Lung (tissue), 12 donors: ENCODE results near the gene CPPED1. TPM values are rescaled to one million over a fixed set of nuclear protein-coding genes. Genes with fewer than 3 reads are reported as not detected.
A peak's percentile ranks its signal among the peaks of the same experiment; 100 is the strongest.

Experiments used
- ATAC-seq: fragments of 200-7000 bp; cut with Tn5 transposase; one replicate; pipeline ENCODE4 v1.9.1; 2020; ENCODE audit warnings: moderate number of reproducible peaks; ENCODE audit not compliant: insufficient read depth, low FRiP score
- DNase-seq, 3 donors: peaks; one replicate each; pipeline ENCODE4 v3.0.0-alpha.2; 2013 to 2017
- H3K27ac ChIP-seq, 2 donors: one replicate each; pipeline ENCODE4 v1.5.1; 2013; ENCODE audit warnings: mild to moderate bottlenecking in 2 of 2, moderate library complexity in 2 of 2, control low read depth in 1 of 2, inconsistent platforms in 1 of 2, low read depth in 1 of 2, low read length in 1 of 2
- H3K27me3 ChIP-seq, 3 donors: one replicate each; pipeline ENCODE4 v1.5.1; 2013; ENCODE audit warnings: low read length in 2 of 3; ENCODE audit not compliant: control insufficient read depth in 3 of 3, insufficient read depth in 3 of 3
- H3K36me3 ChIP-seq, 4 donors: one replicate each; pipeline ENCODE4 v1.5.1; 2013; ENCODE audit warnings: low read length in 4 of 4, mild to moderate bottlenecking in 1 of 4, moderate library complexity in 1 of 4; ENCODE audit not compliant: control insufficient read depth in 4 of 4, insufficient read depth in 4 of 4
- H3K4me1 ChIP-seq, 5 donors: one replicate each; pipeline ENCODE4 v1.5.1; 2013; ENCODE audit warnings: low read length in 5 of 5, mild to moderate bottlenecking in 2 of 5, moderate library complexity in 1 of 5; ENCODE audit not compliant: control insufficient read depth in 5 of 5, insufficient read depth in 5 of 5
- H3K4me3 ChIP-seq: one replicate; pipeline ENCODE4 v1.5.1; 2013; ENCODE audit warnings: mild to moderate bottlenecking, control low read depth, moderate library complexity
- H3K9ac ChIP-seq, 2 donors: one replicate each; pipeline ENCODE4 v1.5.1; 2013; ENCODE audit warnings: low read length in 2 of 2, control low read depth in 1 of 2; ENCODE audit not compliant: insufficient read depth in 1 of 2
- H3K9me3 ChIP-seq, 4 donors: one replicate each; pipeline ENCODE4 v1.5.1; 2013; ENCODE audit warnings: low read length in 3 of 4, mild to moderate bottlenecking in 1 of 4, moderate library complexity in 1 of 4; ENCODE audit not compliant: control insufficient read depth in 4 of 4, insufficient read depth in 3 of 4
- CTCF ChIP-seq: IDR thresholded peaks from 2 replicates; pipeline ENCODE4 v1.5.1; 2012; ENCODE audit warnings: mild to moderate bottlenecking; ENCODE audit errors: control extremely low read depth, extremely low read depth
- WGBS, 2 donors: extraction: QIAGEN DNeasy Blood & Tissue Kit; methylation state at CpG; one replicate each; pipeline ENCODE4 v1.1.7; 2013; 5-methylcytosine and 5-hydroxymethylcytosine counted together
- polyA plus RNA-seq, 2 donors: library from polyadenylated mRNA; stranded (reverse); fragments of 200-250 nt; gene quantifications; one replicate each; pipeline ENCODE4 v1.2.1, GENCODE V29; 2013
- total RNA-seq, 2 donors: library from RNA; depleted of rRNA in 1 of 2; stranded (reverse); fragments of >200 nt in 1 of 2; gene quantifications; one replicate each; pipeline ENCODE4 v1.2.1, GENCODE V29; 2014 to 2021
- donor health status: control.
- donor health status: control.
- donor health status: Bipolar disorder and iron deficiency.
- donor health status: healthy.
- donor health status: DM: yes; HTN: yes; CAD: no.

CPPED1 gene
- total and polyA plus RNA-seq, 4 donors, result 9.8 to 32.5 (median 14.2) TPM

- H3K4me1 ChIP-seq, result no peaks in the 10 kb centered on the region
- WGBS, 2 donors, result 54% methylated on average over 10 of the region's 10 CpGs
- H3K4me3 ChIP-seq, result no peak overlapping the region
- no peak for ATAC-seq
- TF ChIP-seq CTCF, result no peak
- H3K9me3 ChIP-seq, result peaks cover 0 to 16% (median 3%) of the 10 kb centered on the region in 4 donors
- no peak overlapping the region for H3K27ac ChIP-seq
- peaks cover 0 to 4% (median 2%) of the 10 kb centered on the region in 4 donors for H3K36me3 ChIP-seq
- no peak overlapping the region for H3K9ac ChIP-seq
- H3K27me3 ChIP-seq, result no peaks in the 10 kb centered on the region
- DNase-seq, result peak; percentile 49 to 78 (median 60)
Observed at GRCh38 chr16:12661656-12662172, 142.0 kb downstream of the CPPED1 start.

GRCh38 chr16:12659871-12660270, 143.8 kb downstream of the CPPED1 start:
- Histone ChIP-seq H3K36me3 (peaks cover 0 to 4% (median 1%) of the 10 kb centered on the region in 4 donors), H3K9ac (no peak overlapping the region), H3K27ac (no peak overlapping the region), H3K4me1 (no peaks in the 10 kb centered on the region), H3K4me3 (no peak overlapping the region), H3K9me3 (peaks cover 0 to 16% (median 3%) of the 10 kb centered on the region in 4 donors), H3K27me3 (no peaks in the 10 kb centered on the region)
- no peak for TF ChIP-seq CTCF
- DNase-seq (no peak), ATAC-seq (no peak)
- WGBS, 2 donors, result 86 to 95% methylated on average over 3 of the region's 3 CpGs

GRCh38 chr16:12658506-12658905, 145.2 kb downstream of the CPPED1 start:
- WGBS, 2 donors, result 94 to 97% methylated on average over 5 of the region's 5 CpGs
- H3K9me3 ChIP-seq, result peaks cover 0 to 17% (median 3%) of the 10 kb centered on the region in 4 donors
- H3K9ac ChIP-seq, result no peak overlapping the region
- H3K4me1 ChIP-seq, result no peaks in the 10 kb centered on the region
- ATAC-seq (no peak), DNase-seq (no peak)
- no peak overlapping the region for H3K27ac ChIP-seq
- no peak overlapping the region for H3K4me3 ChIP-seq
- no peaks in the 10 kb centered on the region for H3K27me3 ChIP-seq
- H3K36me3 ChIP-seq, result peaks cover 0 to 2% (median under 1%) of the 10 kb centered on the region in 4 donors
- no peak for TF ChIP-seq CTCF

DNA sequence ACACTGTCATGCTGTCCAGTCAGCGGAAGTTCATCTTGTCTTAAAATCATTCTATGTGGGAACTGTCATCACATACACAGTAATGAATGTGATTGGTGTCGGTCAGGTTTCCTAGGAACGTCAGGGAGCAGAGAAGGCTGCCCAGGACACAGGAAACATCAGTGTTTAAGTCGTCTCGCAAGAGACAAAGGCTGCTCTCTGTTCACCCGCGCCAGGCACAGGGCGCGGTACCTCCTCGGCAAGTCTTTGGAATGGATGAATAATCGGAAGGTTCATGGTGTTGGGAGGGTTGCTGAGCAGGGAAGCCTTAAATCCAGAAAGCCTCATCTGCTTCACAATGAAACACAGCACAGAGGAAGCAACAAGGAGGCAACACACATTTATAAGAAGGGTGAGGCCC, 148.2 kb downstream of the CPPED1 start:
- Histone ChIP-seq H3K9ac (no peak overlapping the region), H3K9me3 (peaks cover 0 to 15% (median 3%) of the 10 kb centered on the region in 4 donors), H3K27ac (no peak overlapping the region), H3K4me1 (no peaks in the 10 kb centered on the region), H3K36me3 (peaks cover 0 to 2% (median 0%) of the 10 kb centered on the region in 4 donors), H3K27me3 (peaks cover 0 to 2% (median 0%) of the 10 kb centered on the region in 3 donors), H3K4me3 (no peak overlapping the region)
- ATAC-seq (no peak), DNase-seq (no peak)
- WGBS, 2 donors, result 81 to 83% methylated on average over 11 of the region's 11 CpGs
- TF ChIP-seq CTCF, result no peak
